Subcutaneous adipose tissue (tissue), 4 donors: Measurements from ENCODE around the gene C11orf97. TPM values are rescaled to one million over a fixed set of nuclear protein-coding genes. Genes with fewer than 3 reads are reported as not detected.

Source experiments
- total RNA-seq, 4 donors: library from RNA; depleted of rRNA; stranded (reverse); fragments of >200 nt; gene quantifications; one replicate each; pipeline ENCODE4 v1.1.0, GENCODE V29; 2016
- TF ChIP-seq, protein P1 (sequence below): fragments of 450-650 bp; IDR thresholded peaks from one replicate; pipeline ENCODE4 v1.5.1; 2016; ENCODE audit warnings: low read depth, mild to moderate bottlenecking, control low read depth, antibody characterized with exemption, moderate library complexity

Gene C11orf97, protein sequence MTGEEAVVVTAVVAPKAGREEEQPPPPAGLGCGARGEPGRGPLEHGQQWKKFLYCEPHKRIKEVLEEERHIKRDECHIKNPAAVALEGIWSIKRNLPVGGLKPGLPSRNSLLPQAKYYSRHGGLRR
- total RNA-seq = not detected

DNA sequence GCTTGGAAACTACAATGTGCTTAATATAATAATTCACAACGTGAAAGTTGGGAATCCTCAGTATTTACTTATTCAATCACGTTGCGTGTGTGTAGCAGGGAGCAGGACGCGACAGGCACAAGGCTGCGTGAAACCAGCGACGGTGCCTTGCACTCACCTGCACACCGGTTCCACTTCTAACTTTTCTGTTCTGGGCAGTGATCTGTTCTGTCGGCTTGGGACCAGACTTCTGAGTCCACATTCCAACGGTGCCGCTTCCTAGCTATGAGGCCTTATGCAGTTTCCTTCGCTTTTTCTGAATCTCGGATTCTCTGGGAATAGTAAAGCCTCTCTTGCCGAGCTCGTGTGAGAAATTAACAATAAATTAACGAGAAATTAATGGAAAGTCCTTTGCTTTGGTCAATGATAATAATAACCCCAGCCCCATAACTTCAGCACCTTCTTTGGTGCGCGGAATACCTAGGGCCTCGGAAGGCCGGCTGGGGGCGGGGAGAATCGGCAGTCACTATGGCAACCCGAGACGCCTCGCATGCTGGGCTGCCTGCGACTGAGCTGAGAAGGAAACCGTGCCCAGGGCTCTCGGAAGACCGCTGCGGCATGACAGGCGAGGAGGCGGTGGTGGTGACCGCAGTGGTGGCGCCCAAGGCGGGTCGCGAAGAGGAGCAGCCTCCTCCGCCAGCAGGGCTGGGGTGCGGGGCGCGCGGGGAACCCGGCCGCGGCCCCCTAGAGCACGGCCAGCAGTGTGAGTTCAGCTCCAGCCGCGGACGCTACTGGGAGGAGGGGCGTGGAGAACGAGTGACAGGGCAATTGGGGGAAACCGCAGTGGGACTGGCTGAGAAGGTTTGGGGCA lies at the start of gene C11orf97:
Gene C11orf97, plus strand, starts transcription at position 530 of the 850 bp plus-strand sequence. Its CDS starts 68 bp downstream, at position 598.
- TF ChIP-seq, protein P1, sequence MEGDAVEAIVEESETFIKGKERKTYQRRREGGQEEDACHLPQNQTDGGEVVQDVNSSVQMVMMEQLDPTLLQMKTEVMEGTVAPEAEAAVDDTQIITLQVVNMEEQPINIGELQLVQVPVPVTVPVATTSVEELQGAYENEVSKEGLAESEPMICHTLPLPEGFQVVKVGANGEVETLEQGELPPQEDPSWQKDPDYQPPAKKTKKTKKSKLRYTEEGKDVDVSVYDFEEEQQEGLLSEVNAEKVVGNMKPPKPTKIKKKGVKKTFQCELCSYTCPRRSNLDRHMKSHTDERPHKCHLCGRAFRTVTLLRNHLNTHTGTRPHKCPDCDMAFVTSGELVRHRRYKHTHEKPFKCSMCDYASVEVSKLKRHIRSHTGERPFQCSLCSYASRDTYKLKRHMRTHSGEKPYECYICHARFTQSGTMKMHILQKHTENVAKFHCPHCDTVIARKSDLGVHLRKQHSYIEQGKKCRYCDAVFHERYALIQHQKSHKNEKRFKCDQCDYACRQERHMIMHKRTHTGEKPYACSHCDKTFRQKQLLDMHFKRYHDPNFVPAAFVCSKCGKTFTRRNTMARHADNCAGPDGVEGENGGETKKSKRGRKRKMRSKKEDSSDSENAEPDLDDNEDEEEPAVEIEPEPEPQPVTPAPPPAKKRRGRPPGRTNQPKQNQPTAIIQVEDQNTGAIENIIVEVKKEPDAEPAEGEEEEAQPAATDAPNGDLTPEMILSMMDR = no peak

DNA sequence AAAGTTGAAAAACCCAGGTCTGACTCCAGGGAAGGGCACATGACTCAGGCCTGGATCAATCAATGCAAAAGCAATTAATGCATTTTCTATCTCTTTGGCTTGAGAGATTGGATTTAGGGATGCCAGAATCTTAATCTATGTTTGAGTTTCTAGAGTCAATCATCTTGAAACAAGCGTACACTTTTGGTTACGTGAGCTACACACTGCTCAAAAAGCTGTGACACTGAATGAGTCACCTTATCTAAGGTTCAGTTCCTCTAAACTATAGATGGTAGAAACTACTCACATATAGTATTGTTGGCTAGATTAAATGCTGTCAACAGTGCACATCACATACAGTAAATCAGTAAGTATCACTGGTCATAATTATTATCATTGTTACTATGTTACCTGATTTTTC lies 42.8 kb upstream of the C11orf97 start:
- TF ChIP-seq, protein P1 = no peak

DNA sequence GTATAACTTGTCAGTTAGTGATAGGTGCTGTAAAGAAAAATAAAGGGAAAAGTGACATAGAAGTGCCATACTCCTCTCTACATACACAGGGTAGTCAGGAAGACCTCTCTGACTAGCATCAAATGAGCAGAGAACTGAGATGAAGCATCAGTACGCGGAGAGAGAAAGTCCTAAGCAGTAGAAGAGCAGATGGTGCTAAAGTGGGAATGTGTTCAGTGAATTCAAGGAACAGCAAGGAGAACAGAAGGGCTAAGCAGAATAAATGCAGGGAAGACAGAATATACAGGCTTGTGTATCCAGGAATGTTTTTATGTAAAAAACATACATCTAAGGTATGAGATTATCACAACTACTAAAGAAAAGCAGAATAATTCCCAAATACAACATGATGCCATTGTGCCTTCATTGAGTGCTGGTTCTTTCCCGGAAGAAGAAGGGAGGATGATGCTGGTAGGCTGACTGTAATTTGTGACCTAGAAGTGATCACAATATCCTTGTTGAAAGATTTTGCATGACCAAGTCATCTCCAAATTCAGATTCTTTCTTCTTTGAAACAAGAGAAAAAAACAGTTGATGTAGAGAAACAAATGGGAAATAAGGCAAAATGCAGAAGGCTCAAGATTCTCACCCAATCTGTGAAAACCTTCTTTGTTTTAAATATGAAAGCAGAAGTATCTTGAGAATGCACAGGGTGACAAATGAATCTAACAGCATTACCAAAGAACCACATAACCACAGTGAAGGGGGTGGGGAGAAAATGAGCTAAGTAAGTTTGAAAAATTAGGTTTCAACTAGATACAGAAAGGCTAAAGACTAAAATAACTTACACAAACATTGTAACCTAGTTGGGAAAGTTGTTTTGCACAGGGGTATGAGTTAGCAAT lies 39.1 kb upstream of the C11orf97 start:
- TF ChIP-seq, protein P1 = no peak

DNA sequence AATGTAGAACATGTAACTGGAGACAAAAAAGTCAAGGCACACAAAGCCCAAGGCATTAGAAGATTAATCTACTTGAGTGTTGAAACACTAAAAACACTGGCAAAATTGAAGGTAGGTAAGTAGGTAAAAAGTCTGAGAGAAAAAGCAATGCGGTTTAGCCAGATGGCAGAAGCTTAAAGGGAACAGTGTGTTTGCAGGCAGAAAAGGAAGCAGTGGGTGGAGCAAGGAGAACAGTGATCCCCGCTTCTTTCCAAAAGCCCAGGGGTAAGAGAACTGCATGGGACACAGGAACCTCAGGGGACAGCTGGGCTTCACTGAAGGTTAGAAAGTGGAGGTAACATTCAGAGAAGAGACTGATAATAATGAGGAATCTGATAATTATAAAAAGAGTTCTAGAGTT lies 34.6 kb upstream of the C11orf97 start:
- TF ChIP-seq, protein P1 = no peak

DNA sequence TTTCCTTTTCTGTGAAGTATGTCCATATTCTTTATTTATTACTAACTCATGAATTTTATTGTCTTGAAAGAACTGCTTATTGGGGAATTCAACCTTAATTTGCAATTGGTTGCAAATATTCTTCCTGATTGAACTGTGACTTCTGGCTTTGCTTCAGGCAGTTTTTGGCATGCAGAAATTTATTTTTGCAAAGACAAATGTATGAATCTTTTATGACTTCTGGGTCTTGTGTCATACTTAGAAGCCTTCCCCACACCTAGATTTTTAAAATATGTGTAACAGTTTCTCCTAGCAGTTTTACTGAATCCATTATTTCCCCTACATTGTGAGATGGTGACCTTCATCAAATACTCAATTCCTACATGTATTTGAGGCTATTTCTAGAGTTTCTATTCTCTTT lies 30.9 kb upstream of the C11orf97 start:
- TF ChIP-seq, protein P1 = no peak

DNA sequence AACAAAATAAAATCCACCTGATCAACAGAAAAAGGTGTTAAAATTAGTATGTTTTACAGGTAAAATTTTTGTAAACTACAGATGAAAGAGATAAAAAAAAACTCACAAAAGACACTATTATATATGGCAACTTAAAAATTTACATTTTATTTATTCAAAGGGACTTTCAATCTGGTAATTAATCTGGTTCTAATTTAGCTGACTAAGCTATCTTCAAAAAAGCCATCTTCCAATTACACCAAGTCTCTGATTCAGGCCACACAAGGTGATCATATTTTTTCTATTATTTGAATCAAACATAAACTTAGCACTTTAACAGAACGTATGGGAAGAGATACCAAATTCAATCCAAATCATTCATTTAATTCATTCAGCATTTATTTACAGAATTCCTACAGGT lies 26.2 kb upstream of the C11orf97 start:
- TF ChIP-seq, protein P1 = no peak
